K562 (cell line): Measurements from ENCODE around the gene YPEL2. TPM values are rescaled to one million over a fixed set of nuclear protein-coding genes. Genes with fewer than 3 reads are reported as not detected.
A peak's percentile ranks its signal among the peaks of the same experiment; 100 is the strongest.

Experiments used
- ARID1B ChIP-seq: fragments of 450-650 bp; IDR thresholded peaks from 2 replicates; pipeline ENCODE4 v1.6.1; 2016; ENCODE audit warnings: antibody characterized with exemption, mild to moderate bottlenecking, inconsistent platforms
- CBFA2T3 ChIP-seq: fragments of 450-650 bp; IDR thresholded peaks from 2 replicates; pipeline ENCODE4 v1.6.1; 2017
- DIDO1 ChIP-seq: fragments of 450-650 bp; IDR thresholded peaks from 2 replicates; pipeline ENCODE4 v1.6.1; 2016; ENCODE audit warnings: low read depth, missing biosample characterization, missing genetic modification characterization
- FOXJ2 ChIP-seq: fragments of 200-800 bp; sonication (Bioruptor generic); IDR thresholded peaks from 2 replicates; pipeline ENCODE4 v1.6.1; 2016; ENCODE audit warnings: missing genetic modification characterization, missing compliant biosample characterization
- GTF2A2 ChIP-seq: IDR thresholded peaks from 2 replicates; pipeline ENCODE4 v1.6.1; 2016; ENCODE audit warnings: mild to moderate bottlenecking, missing genetic modification characterization, missing compliant biosample characterization
- L3MBTL2 ChIP-seq: fragments of 450-650 bp; IDR thresholded peaks from 2 replicates; pipeline ENCODE4 v1.6.1; 2016; ENCODE audit warnings: mild to moderate bottlenecking, moderate library complexity
- MAFG ChIP-seq: fragments of 450-650 bp; conservative IDR thresholded peaks from 2 replicates; pipeline ENCODE4 v1.6.1; 2016; ENCODE audit warnings: missing genetic modification characterization, missing compliant biosample characterization
- MEF2A ChIP-seq: IDR thresholded peaks from 2 replicates; pipeline ENCODE4 v1.6.1; 2011; ENCODE audit warnings: low read depth, mild to moderate bottlenecking, low read length, moderate library complexity; ENCODE audit not compliant: control insufficient read depth
- MTA3 ChIP-seq: fragments of 450-650 bp; formaldehyde crosslinking; IDR thresholded peaks from 2 replicates; pipeline ENCODE4 v1.6.1; 2017; ENCODE audit warnings: mild to moderate bottlenecking, borderline replicate concordance
- NEUROD1 ChIP-seq: fragments of 150-350 bp; IDR thresholded peaks from 2 replicates; pipeline ENCODE4 v1.6.1; 2014; ENCODE audit warnings: borderline replicate concordance, low read length, low read depth; ENCODE audit not compliant: partially characterized antibody
- NR3C1 ChIP-seq: sonication (generic); formaldehyde crosslinking; IDR thresholded peaks from 2 replicates; pipeline ENCODE4 v1.8.1; 2022; ENCODE audit warnings: missing genetic modification reagents
- POLR2G ChIP-seq: fragments of 200-400 bp; formaldehyde crosslinking; IDR thresholded peaks from 2 replicates; pipeline ENCODE4 v1.6.1; 2017; ENCODE audit warnings: low read depth, mild to moderate bottlenecking, antibody characterized with exemption, low read length, moderate library complexity
- POLR2H ChIP-seq: IDR thresholded peaks from 2 replicates; pipeline ENCODE4 v1.6.1; 2016; ENCODE audit warnings: missing genetic modification characterization, low read depth, mild to moderate bottlenecking, control low read depth, missing compliant biosample characterization, moderate library complexity
- RBM17 ChIP-seq: fragments of 200-400 bp; formaldehyde crosslinking; IDR thresholded peaks from 2 replicates; pipeline ENCODE4 v1.6.1; 2017; ENCODE audit warnings: low read depth, mild to moderate bottlenecking, low read length, borderline replicate concordance
- SUPT5H ChIP-seq: fragments of 450-650 bp; IDR thresholded peaks from 2 replicates; pipeline ENCODE4 v1.6.1; 2016
- TBP ChIP-seq: optimal IDR thresholded peaks from 2 replicates; pipeline ENCODE3; 2011; ENCODE audit warnings: low read depth, low read length, improper control_type of control experiment
- TCF15 ChIP-seq: fragments of 250-450 bp; sonication (Bioruptor Pico); IDR thresholded peaks from 2 replicates; pipeline ENCODE4 v1.8.0; 2022; ENCODE audit warnings: moderate library complexity, mild to moderate bottlenecking, inconsistent platforms
- TRIM24 ChIP-seq, 2 experiments: fragments of 450-650 bp; IDR thresholded peaks; 2 replicates each; pipeline ENCODE4 v1.6.1; 2016
- USF2 ChIP-seq: sonication (generic); formaldehyde crosslinking; IDR thresholded peaks from 2 replicates; pipeline ENCODE4 v1.5.0; 2020; ENCODE audit warnings: missing genetic modification reagents
- YY1 ChIP-seq, 3 experiments: IDR thresholded peaks; 2 replicates each; pipeline ENCODE4 v1.6.1; 2011; ENCODE audit warnings: low read length in 2 of 3, mild to moderate bottlenecking in 2 of 3, moderate library complexity in 2 of 3, borderline replicate concordance in 1 of 3, control low read depth in 1 of 3, low read depth in 1 of 3; ENCODE audit not compliant: insufficient read depth in 3 of 3, insufficient replicate concordance in 2 of 3, control insufficient read depth in 1 of 3, insufficient read length in 1 of 3; ENCODE audit errors: extremely low read depth in 1 of 3
- ZBTB26 ChIP-seq: fragments of 450-650 bp; formaldehyde crosslinking; IDR thresholded peaks from 2 replicates; pipeline ENCODE4 v1.4.0; 2022; ENCODE audit warnings: missing genetic modification characterization
- ZNF280A ChIP-seq: fragments of 450-650 bp; IDR thresholded peaks from 2 replicates; pipeline ENCODE4 v1.6.1; 2018; ENCODE audit warnings: mild to moderate bottlenecking, low read depth; ENCODE audit not compliant: partially characterized antibody
- ZNF511 ChIP-seq: sonication (generic); formaldehyde crosslinking; IDR thresholded peaks from 2 replicates; pipeline ENCODE4 v1.8.0; 2022; ENCODE audit warnings: mild to moderate bottlenecking, missing genetic modification reagents
- ZNF780A ChIP-seq: fragments of 250-450 bp; sonication (Bioruptor Pico); IDR thresholded peaks from 2 replicates; pipeline ENCODE4 v1.5.0; 2021; ENCODE audit warnings: mild to moderate bottlenecking
- ZNF830 ChIP-seq: fragments of 250-450 bp; sonication (Bioruptor Pico); IDR thresholded peaks from 2 replicates; pipeline ENCODE4 v1.5.0; 2021; ENCODE audit warnings: mild to moderate bottlenecking
- polyA plus RNA-seq, 8 experiments: library from polyadenylated mRNA; depleted of rRNA in 4 of 8; stranded (reverse) in 5 of 8; unstranded in 3 of 8; fragments of >200 nt; fragmentation: Nextera tagmentation in 2 of 8; fragmentation: Illumina TruSeq in 1 of 8; extraction: Ambion mirVana in 2 of 8; extraction: Trizol in 1 of 8; gene quantifications; 2 replicates each; pipeline versions ENCODE4 v1.2.1 to v1.2.3, GENCODE V29; 2011 to 2014; ENCODE audit warnings: inconsistent platforms in 1 of 8, missing spikeins in 1 of 8
- total RNA-seq, 7 experiments: library from RNA; depleted of rRNA in 6 of 7; stranded (reverse); fragments of >200 nt in 6 of 7; fragmentation: Illumina TruSeq in 2 of 7; extraction: Trizol in 2 of 7; gene quantifications; 2 replicates each; pipeline versions ENCODE4 v1.2.1 to v1.2.3, GENCODE V29; 2011 to 2021; ENCODE audit warnings: low replicate concordance in 1 of 7

Gene YPEL2
- total and polyA plus RNA-seq, 9 of the 15 experiments (the other 6 are each of a cell fraction or from before 2014, with no cell fraction given) = 0.11 to 2.4 (median 0.47) TPM

GRCh38 chr17:59423137-59423724, 91.8 kb downstream of the YPEL2 start (continued):
- no peak for TF ChIP-seq ZBTB26 (CRISPR knock-in tag)
- peak; percentile 69 for TF ChIP-seq L3MBTL2
- TF ChIP-seq TCF15 (CRISPR knock-in tag) = no peak
- TF ChIP-seq SUPT5H = no peak
- TF ChIP-seq MEF2A = peak; percentile 52; the same call in 1 of the 2 replicates
- TF ChIP-seq POLR2H = no peak
- no peak for TF ChIP-seq NR3C1
- no peak for TF ChIP-seq ZNF280A
- peak in 1 of 3 experiments; percentile 43 for TF ChIP-seq YY1 (IDR thresholded peaks at IDR 0.05; ENCODE audit: borderline replicate concordance in 1 of 3, control insufficient read depth in 1 of 3, extremely low read depth in 1 of 3, insufficient read depth in 3 of 3, insufficient read length in 1 of 3, insufficient replicate concordance in 2 of 3, low read depth in 1 of 3, low read length in 2 of 3)
- TF ChIP-seq FOXJ2 (tag) = no peak
- peak; percentile 45; the same call in 1 of the 2 replicates for TF ChIP-seq MTA3
- peak; percentile 44 for TF ChIP-seq CBFA2T3
- no peak for TF ChIP-seq GTF2A2 (tag)
- no peak for TF ChIP-seq DIDO1 (tag)
- TF ChIP-seq POLR2G = no peak
- no peak for TF ChIP-seq ZNF830 (CRISPR knock-in tag)
- TF ChIP-seq ZNF780A = no peak
- TF ChIP-seq ARID1B = peak; percentile 75
- 0 out of 4 replicates have a peak, but pooled peaks of 1 of the 2 experiments have one; percentile 42 for TF ChIP-seq TRIM24 (IDR thresholded peaks at IDR 0.05)
- no peak for TF ChIP-seq RBM17
- peak; percentile 34 for TF ChIP-seq TBP
- TF ChIP-seq MAFG (tag) = peak; percentile 97
- TF ChIP-seq USF2 (CRISPR knock-in tag) = no peak
- TF ChIP-seq NEUROD1 = peak; percentile 25
- TF ChIP-seq ZNF511 (CRISPR knock-in tag) = no peak
